ENCODE data around the gene CCL20.
"Not testable (repeated sequence)": the region's sequence is repeated elsewhere in the genome, so short reads cannot be mapped to it uniquely, and the experiment has no call there.

The CCL20 gene

GRCh38 chr2:227828477-227828912 lies 14.9 kb downstream of the CCL20 start:
- in situ Hi-C loops (cut with MboI; ENCODE audit: low sequenced_read_pairs) = no loop called here

- in situ Hi-C loops (cut with MboI; ENCODE audit: low sequenced_read_pairs) = no loop called here
Observed at GRCh38 chr2:227829337-227829736, 15.7 kb downstream of the CCL20 start.

- in situ Hi-C loops (cut with MboI; ENCODE audit: low sequenced_read_pairs) = no loop called here
Observed at GRCh38 chr2:227834423-227834822, 20.8 kb downstream of the CCL20 start.

- in situ Hi-C loops (cut with MboI; ENCODE audit: low sequenced_read_pairs) = no loop called here
Observed at GRCh38 chr2:227834916-227835650, 21.4 kb downstream of the CCL20 start.

GRCh38 chr2:227839339-227840129 lies 25.9 kb downstream of the CCL20 start:
- in situ Hi-C loops (cut with MboI; ENCODE audit: low sequenced_read_pairs) = not testable (repeated sequence)

- in situ Hi-C loops (cut with MboI; ENCODE audit: low sequenced_read_pairs) = no loop called here
Observed at GRCh38 chr2:227846831-227847230, 33.2 kb downstream of the CCL20 start.

- in situ Hi-C loops (cut with MboI; ENCODE audit: low sequenced_read_pairs) = no loop called here
Observed at GRCh38 chr2:227848146-227848545, 34.5 kb downstream of the CCL20 start.

- in situ Hi-C loops (cut with MboI; ENCODE audit: low sequenced_read_pairs) = no loop called here
Observed at GRCh38 chr2:227848586-227848985, 34.9 kb downstream of the CCL20 start.

- in situ Hi-C loops (cut with MboI; ENCODE audit: low sequenced_read_pairs) = no loop called here
Observed at GRCh38 chr2:227849906-227850305, 36.3 kb downstream of the CCL20 start.

- in situ Hi-C loops (cut with MboI; ENCODE audit: low sequenced_read_pairs) = no loop called here
Observed at GRCh38 chr2:227853204-227853629, 39.6 kb downstream of the CCL20 start.

GRCh38 chr2:227853765-227854271 lies 40.2 kb downstream of the CCL20 start:
- in situ Hi-C loops (cut with MboI; ENCODE audit: low sequenced_read_pairs) = no loop called here

- in situ Hi-C loops (cut with MboI; ENCODE audit: low sequenced_read_pairs) = no loop called here
Observed at GRCh38 chr2:227855440-227855839, 41.8 kb downstream of the CCL20 start.

- in situ Hi-C loops (cut with MboI; ENCODE audit: low sequenced_read_pairs) = no loop called here
Observed at GRCh38 chr2:227856697-227857096, 43.1 kb downstream of the CCL20 start.

- in situ Hi-C loops (cut with MboI; ENCODE audit: low sequenced_read_pairs) = no loop called here
Observed at GRCh38 chr2:227860221-227860641, 46.6 kb downstream of the CCL20 start.

- in situ Hi-C loops (cut with MboI; ENCODE audit: low sequenced_read_pairs) = no loop called here
Observed at GRCh38 chr2:227861011-227861410, 47.4 kb downstream of the CCL20 start.

GRCh38 chr2:227862227-227862740 lies 48.6 kb downstream of the CCL20 start:
- in situ Hi-C loops (cut with MboI; ENCODE audit: low sequenced_read_pairs) = no loop called here

- in situ Hi-C loops (cut with MboI; ENCODE audit: low sequenced_read_pairs) = no loop called here
Observed at GRCh38 chr2:227862741-227863588, 49.3 kb downstream of the CCL20 start.

GRCh38 chr2:227864161-227864756 lies 50.6 kb downstream of the CCL20 start:
- in situ Hi-C loops (cut with MboI; ENCODE audit: low sequenced_read_pairs) = no loop called here

- in situ Hi-C loops (cut with MboI; ENCODE audit: low sequenced_read_pairs) = no loop called here
Observed at GRCh38 chr2:227865291-227865690, 51.6 kb downstream of the CCL20 start.
